Parathyroid adenoma (tissue), 2 donors: ENCODE results near the gene CTNND2.

Source experiments
- H2AFZ ChIP-seq: fragments of 300-600 bp; sonication (generic); one replicate; pipeline ENCODE4 v1.7.0; 2017; ENCODE audit warnings: antibody characterized with exemption, mild to moderate bottlenecking
- H3K27ac ChIP-seq: fragments of 300-600 bp; sonication (generic); one replicate; pipeline ENCODE4 v1.7.0; 2017
- H3K27me3 ChIP-seq: fragments of 300-600 bp; sonication (generic); one replicate; pipeline ENCODE4 v1.7.0; 2017; ENCODE audit warnings: low read length; ENCODE audit not compliant: control insufficient read depth, insufficient read depth
- H3K36me3 ChIP-seq: fragments of 300-600 bp; sonication (generic); one replicate; pipeline ENCODE4 v1.7.0; 2017; ENCODE audit warnings: low read length; ENCODE audit not compliant: control insufficient read depth, insufficient read depth
- H3K4me1 ChIP-seq: fragments of 300-600 bp; sonication (generic); one replicate; pipeline ENCODE4 v1.7.0; 2017; ENCODE audit warnings: control low read depth
- H3K4me2 ChIP-seq: fragments of 300-600 bp; sonication (generic); one replicate; pipeline ENCODE4 v1.7.0; 2017; ENCODE audit warnings: low read length
- H3K4me3 ChIP-seq: fragments of 300-600 bp; sonication (generic); one replicate; pipeline ENCODE4 v1.7.0; 2017; ENCODE audit warnings: low read depth, low read length
- H3K79me2 ChIP-seq: fragments of 300-600 bp; sonication (generic); one replicate; pipeline ENCODE4 v1.7.0; 2017; ENCODE audit warnings: control low read depth
- H3K9ac ChIP-seq: fragments of 300-600 bp; sonication (generic); one replicate; pipeline ENCODE4 v1.7.0; 2017; ENCODE audit warnings: mild to moderate bottlenecking
- H3K9me3 ChIP-seq: fragments of 300-600 bp; sonication (generic); one replicate; pipeline ENCODE4 v1.7.0; 2017; ENCODE audit warnings: low read length; ENCODE audit not compliant: control insufficient read depth
- CTCF ChIP-seq: fragments of 300-600 bp; sonication (generic); IDR thresholded peaks from one replicate; pipeline ENCODE4 v1.7.0; 2017; ENCODE audit warnings: antibody characterized with exemption, mild to moderate bottlenecking
- donor health status: primary hyperparathyroidism.

The CTNND2 gene

DNA sequence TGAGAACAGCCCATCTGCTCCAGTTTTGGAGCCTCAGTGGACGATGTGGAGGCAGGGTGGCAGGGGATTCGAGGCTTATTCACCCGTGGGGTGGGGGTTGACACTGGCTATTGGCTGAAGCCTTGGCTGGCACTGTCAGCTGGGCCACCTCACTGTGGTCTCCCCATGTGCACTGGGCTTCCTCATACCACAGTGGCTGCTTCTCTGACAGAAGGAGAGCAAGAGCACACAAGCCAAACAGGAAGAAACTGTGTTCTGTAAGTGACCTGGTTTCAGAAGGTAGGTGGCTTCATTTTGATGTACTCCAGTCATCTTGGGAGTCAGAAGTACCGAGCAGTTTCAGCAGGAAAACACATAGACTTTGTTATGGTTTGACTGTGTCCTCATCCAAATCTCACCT is 24.7 kb upstream of the CTNND2 start:
- no peaks in the 10 kb centered on the region for H3K79me2 ChIP-seq

GRCh38 chr5:11925701-11926100 is 21.5 kb upstream of the CTNND2 start:
- no peaks in the 10 kb centered on the region for H3K36me3 ChIP-seq
- H3K4me3 ChIP-seq: no peak overlapping the region
- H3K27me3 ChIP-seq: no peaks in the 10 kb centered on the region
- no peak overlapping the region for H3K27ac ChIP-seq
- H3K9ac ChIP-seq: no peak overlapping the region
- no peaks in the 10 kb centered on the region for H3K4me1 ChIP-seq
- no peak overlapping the region for H3K4me2 ChIP-seq
- H2AFZ ChIP-seq: no peak overlapping the region
- H3K9me3 ChIP-seq: no peaks in the 10 kb centered on the region
- no peaks in the 10 kb centered on the region for H3K79me2 ChIP-seq
- no peak for TF ChIP-seq CTCF

More for the DNA sequence above, 24.7 kb upstream of the CTNND2 start:
- no peak overlapping the region for H3K27ac ChIP-seq
- H2AFZ ChIP-seq: no peak overlapping the region
- H3K9ac ChIP-seq: no peak overlapping the region
- H3K4me2 ChIP-seq: no peak overlapping the region
- no peaks in the 10 kb centered on the region for H3K27me3 ChIP-seq
- H3K36me3 ChIP-seq: no peaks in the 10 kb centered on the region
- no peaks in the 10 kb centered on the region for H3K9me3 ChIP-seq
- TF ChIP-seq CTCF: no peak
- no peaks in the 10 kb centered on the region for H3K4me1 ChIP-seq
- no peak overlapping the region for H3K4me3 ChIP-seq

DNA sequence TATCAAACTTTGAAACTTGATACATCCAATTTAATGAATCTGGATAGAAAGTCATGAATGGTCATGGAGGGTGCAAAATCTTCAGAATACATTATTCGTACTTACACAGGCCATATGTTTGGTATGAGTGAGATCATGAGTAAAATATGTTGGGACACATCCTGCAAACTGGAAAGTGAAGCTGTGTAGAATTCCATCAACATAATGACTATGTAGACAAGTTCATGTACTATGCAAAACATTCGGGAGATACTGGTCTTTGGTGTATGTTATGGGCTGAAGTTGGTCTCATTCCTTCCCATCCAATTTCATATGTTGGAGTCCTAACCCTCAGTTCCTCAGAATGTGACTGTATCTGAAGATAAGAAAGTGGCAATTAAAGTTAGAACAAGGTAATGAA is 18.1 kb upstream of the CTNND2 start:
- TF ChIP-seq CTCF: no peak
- H3K4me1 ChIP-seq: no peaks in the 10 kb centered on the region
- H3K4me2 ChIP-seq: no peak overlapping the region
- H3K9ac ChIP-seq: no peak overlapping the region
- no peaks in the 10 kb centered on the region for H3K79me2 ChIP-seq
- H3K27me3 ChIP-seq: no peaks in the 10 kb centered on the region
- H3K9me3 ChIP-seq: no peaks in the 10 kb centered on the region
- no peak overlapping the region for H3K27ac ChIP-seq
- H3K36me3 ChIP-seq: no peaks in the 10 kb centered on the region
- no peak overlapping the region for H3K4me3 ChIP-seq
- no peak overlapping the region for H2AFZ ChIP-seq

DNA sequence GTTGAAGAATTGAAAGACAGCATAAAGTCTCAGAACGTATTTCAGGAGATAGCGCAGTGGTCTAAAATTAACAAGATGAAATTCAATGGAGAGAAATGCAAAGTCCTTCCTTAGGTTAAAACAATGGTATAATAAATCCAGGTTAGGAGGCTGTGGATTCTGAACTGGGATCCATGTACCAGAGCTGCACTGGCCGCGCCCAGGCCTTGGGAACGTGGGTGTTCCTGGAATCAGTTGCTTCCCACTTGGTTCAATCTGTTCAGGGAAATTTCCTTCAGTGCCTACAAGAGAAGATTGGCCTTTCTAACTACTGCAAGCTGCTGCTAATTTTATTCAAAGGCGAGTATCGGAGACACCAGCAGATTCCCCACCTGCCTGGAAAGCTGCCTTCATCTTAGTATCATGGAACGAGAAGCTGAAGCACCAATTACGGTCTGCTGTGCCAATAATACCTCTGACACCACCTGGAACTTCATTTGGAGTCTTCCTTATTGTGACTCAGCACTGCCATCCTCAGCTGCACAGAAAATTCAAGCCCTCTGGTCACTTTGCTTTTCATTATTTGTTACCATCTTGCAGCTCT is 14.3 kb upstream of the CTNND2 start:
- no peaks in the 10 kb centered on the region for H3K9me3 ChIP-seq
- H3K4me2 ChIP-seq: no peak overlapping the region
- no peaks in the 10 kb centered on the region for H3K79me2 ChIP-seq
- no peak overlapping the region for H3K4me3 ChIP-seq
- no peak overlapping the region for H3K27ac ChIP-seq
- no peak overlapping the region for H2AFZ ChIP-seq
- H3K27me3 ChIP-seq: no peaks in the 10 kb centered on the region
- H3K4me1 ChIP-seq: no peaks in the 10 kb centered on the region
- H3K36me3 ChIP-seq: no peaks in the 10 kb centered on the region
- no peak overlapping the region for H3K9ac ChIP-seq
- TF ChIP-seq CTCF: no peak

GRCh38 chr5:11909471-11909870 is 5.2 kb upstream of the CTNND2 start:
- Histone ChIP-seq H3K36me3 (no peaks in the 10 kb centered on the region), H3K9ac (no peak overlapping the region), H3K9me3 (no peaks in the 10 kb centered on the region), H3K4me1 (no peaks in the 10 kb centered on the region), H3K27me3 (no peaks in the 10 kb centered on the region), H3K4me3 (no peak overlapping the region), H3K4me2 (no peak overlapping the region), H3K27ac (no peak overlapping the region), H2AFZ (no peak overlapping the region), H3K79me2 (no peaks in the 10 kb centered on the region)
- no peak for TF ChIP-seq CTCF
